Neural cell (in vitro differentiated cells): ENCODE results near the gene AKAP6.

ENCODE experiments used
- EP300 ChIP-seq: fragments of 450-650 bp; conservative IDR thresholded peaks from 2 replicates; pipeline ENCODE4 v1.6.1; 2014; ENCODE audit warnings: antibody characterized with exemption, mild to moderate bottlenecking, moderate library complexity; ENCODE audit not compliant: poor library complexity, severe bottlenecking
- POLR2AphosphoS5 ChIP-seq: IDR thresholded peaks from 2 replicates; pipeline ENCODE4 v1.6.1; 2012
- RAD21 ChIP-seq: fragments of 450-650 bp; conservative IDR thresholded peaks from 2 replicates; pipeline ENCODE4 v1.6.1; 2014; ENCODE audit warnings: antibody characterized with exemption, mild to moderate bottlenecking, moderate library complexity
- TF ChIP-seq, protein P1 (sequence below): fragments of 450-650 bp; IDR thresholded peaks from 2 replicates; pipeline ENCODE4 v1.5.1; 2014; ENCODE audit warnings: antibody characterized with exemption, mild to moderate bottlenecking, moderate library complexity; ENCODE audit not compliant: poor library complexity, severe bottlenecking

DNA sequence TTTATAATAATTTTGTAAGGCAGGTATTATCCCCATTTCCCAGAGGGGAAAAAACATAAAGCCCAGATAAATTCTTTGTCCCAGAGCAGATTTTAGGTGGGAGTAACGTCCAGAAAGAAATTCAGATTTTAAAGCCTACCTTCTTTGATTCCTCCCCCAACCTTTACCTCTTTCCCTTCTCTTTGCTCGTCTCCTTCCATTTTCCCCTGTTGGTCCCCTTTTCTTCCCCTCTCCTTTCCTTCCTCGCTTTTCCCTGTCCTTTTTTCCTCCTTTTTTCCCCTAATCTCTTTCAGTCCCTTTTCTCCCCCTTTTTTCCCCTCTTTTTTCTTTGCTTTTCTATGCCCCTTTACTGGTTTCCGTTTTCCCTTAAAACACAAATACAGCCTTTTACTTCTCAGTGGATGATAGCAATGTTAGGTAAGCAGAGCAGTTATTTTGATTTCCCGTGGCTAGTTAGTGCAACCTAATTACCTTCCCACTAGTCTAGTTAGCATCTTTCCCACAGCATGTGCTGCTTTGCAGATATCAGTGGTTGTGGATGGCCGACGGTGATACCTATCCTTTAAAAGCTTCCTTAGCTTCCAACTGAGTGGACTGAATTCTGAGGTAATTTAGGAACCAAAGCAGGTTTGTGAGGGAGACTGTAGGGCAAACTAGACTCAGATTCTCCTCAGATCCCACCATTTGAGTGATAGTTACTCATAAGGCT is 10.9 kb upstream of the AKAP6 start:
- TF ChIP-seq, protein P1, sequence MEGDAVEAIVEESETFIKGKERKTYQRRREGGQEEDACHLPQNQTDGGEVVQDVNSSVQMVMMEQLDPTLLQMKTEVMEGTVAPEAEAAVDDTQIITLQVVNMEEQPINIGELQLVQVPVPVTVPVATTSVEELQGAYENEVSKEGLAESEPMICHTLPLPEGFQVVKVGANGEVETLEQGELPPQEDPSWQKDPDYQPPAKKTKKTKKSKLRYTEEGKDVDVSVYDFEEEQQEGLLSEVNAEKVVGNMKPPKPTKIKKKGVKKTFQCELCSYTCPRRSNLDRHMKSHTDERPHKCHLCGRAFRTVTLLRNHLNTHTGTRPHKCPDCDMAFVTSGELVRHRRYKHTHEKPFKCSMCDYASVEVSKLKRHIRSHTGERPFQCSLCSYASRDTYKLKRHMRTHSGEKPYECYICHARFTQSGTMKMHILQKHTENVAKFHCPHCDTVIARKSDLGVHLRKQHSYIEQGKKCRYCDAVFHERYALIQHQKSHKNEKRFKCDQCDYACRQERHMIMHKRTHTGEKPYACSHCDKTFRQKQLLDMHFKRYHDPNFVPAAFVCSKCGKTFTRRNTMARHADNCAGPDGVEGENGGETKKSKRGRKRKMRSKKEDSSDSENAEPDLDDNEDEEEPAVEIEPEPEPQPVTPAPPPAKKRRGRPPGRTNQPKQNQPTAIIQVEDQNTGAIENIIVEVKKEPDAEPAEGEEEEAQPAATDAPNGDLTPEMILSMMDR, result no peak
- TF ChIP-seq POLR2AphosphoS5, result no peak
- TF ChIP-seq EP300, result no peak
- TF ChIP-seq RAD21, result no peak
